Placental epithelial cell (primary cell): ENCODE data around the gene FBXO22. TPM values are rescaled to one million over a fixed set of nuclear protein-coding genes. Genes with fewer than 3 reads are reported as not detected.

Source experiments
- small RNA-seq: library from RNA; depleted of rRNA; stranded (forward); fragments of <200 nt; gene quantifications from one replicate; pipeline ENCODE3, GENCODE V24; 2012
- total RNA-seq: library from RNA; depleted of rRNA; stranded (reverse); fragments of >200 nt; gene quantifications from 2 replicates; pipeline ENCODE4 v1.2.3, GENCODE V29; 2012

FBXO22 gene
- total RNA-seq: 22.4 and 48.3 TPM in 2 replicates

DNA sequence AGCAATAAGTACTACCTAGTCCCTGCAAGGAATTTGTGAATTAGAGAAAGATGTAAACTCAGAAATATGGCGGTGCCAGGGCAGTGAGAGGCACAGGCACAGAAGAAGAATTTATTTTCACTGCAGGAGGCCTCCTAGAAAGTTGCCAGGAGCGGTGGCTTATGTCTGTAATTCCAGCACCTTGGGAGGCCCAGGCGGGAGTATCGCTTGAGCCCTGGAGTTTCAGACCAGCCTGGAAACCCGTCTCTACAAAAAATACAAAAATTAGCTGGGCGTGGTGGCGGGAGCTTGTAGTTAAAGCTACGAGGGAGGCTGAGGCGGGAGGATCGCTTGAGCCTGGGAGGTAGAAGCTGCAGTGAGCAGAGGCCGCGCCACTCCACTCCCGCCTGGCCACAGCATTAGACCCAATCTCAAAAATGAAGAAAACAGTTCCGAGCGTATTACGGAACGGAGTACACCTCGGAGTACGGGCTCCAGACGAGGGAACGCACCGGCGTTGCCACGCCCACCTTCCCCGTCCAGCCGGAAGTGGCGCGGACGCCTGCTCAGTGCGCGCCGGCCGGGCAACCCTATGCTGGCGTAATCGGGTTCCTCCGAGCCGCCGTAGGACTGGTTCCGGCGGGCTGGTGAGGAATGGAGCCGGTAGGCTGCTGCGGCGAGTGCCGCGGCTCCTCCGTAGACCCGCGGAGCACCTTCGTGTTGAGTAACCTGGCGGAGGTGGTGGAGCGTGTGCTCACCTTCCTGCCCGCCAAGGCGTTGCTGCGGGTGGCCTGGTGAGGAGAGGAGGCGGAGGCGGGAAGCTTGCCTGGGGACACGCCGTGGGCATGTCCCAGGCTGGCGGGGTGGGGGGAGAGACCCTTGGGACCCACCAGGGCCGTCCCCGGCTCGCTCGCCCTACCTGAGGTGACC is at the start of gene FBXO22:
Gene FBXO22 (plus strand): TSS at position 548 of the 909 bp plus-strand sequence. CDS start 86 bp downstream, at position 634.

Small RNAs within 50 kb of the gene (small RNA-seq; reads per million reads assigned to genes)
- gene RN7SL510P: not detected

Other genes with a start within 250 kb of the FBXO22 start
- 3.9 and 7.5 TPM in 2 replicates for gene CSPG4, start 191.0 kb upstream of the FBXO22 start, total RNA-seq
- gene UBE2Q2, start 60.4 kb upstream of the FBXO22 start, total RNA-seq: 57.2 and 60.5 TPM in 2 replicates
- gene NRG4, start 108.5 kb downstream of the FBXO22 start, total RNA-seq: 1.6 and 5.1 TPM in 2 replicates
- 3.0 and 3.1 TPM in 2 replicates for gene TMEM266, start 156.1 kb downstream of the FBXO22 start, total RNA-seq